HG03175 (cell line): Measurements from ENCODE around the gene BCAR3.
"Not testable (repeated sequence)": the region's sequence is repeated elsewhere in the genome, so short reads cannot be mapped to it uniquely, and the experiment has no call there.

Experiments used
- ATAC-seq: cut with Tn5 transposase; IDR thresholded peaks from one replicate; pipeline ENCODE4 v1.9.1; 2021; ENCODE audit warnings: mild to moderate bottlenecking, moderate library complexity; ENCODE audit not compliant: unreplicated experiment

BCAR3 gene

DNA sequence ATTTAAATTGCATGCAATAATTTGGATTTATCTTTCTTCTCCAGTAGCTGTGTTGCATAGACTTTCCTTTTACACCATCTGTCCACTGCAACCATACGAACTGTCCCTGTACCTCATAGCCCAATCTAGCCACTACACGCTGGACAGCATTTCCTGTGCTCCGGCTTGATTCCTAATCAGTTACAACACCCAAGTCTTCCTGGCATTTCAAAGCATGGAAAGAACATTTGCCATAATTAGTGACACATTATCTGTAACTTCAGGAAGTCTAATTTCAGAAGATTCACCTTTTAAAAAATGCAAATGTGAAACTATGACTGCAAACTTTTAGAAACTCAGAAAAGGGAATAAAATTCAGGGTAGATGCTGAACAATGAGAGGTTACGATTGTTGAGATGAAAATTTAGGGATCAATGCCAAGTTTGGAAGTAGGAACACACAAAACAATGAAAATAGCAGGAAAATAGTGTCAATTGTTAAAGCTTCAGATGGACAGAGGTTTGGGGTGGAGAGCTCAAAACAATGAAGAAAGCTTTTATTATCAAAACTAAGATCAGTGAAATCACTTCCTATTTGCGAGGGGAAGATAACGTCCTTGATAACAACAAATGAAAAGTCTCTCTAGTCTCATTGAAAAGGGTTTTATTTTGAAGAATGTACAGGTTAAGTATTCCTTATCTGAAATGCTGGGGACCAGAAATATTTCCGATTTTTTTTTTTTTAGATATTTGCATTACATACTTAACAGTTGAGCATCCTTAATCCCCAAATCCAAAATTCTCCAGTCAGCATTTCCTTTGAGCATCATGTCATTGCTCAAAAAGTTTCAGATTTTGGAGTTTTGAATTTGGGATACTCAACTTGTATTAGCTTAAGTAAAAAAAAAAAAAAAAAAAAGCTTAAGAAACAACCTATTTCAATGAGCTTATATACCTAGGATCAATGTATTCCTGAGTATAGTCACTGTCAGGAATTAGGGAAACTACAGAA, 126.5 kb downstream of the BCAR3 start:
- ATAC-seq: no peak

DNA sequence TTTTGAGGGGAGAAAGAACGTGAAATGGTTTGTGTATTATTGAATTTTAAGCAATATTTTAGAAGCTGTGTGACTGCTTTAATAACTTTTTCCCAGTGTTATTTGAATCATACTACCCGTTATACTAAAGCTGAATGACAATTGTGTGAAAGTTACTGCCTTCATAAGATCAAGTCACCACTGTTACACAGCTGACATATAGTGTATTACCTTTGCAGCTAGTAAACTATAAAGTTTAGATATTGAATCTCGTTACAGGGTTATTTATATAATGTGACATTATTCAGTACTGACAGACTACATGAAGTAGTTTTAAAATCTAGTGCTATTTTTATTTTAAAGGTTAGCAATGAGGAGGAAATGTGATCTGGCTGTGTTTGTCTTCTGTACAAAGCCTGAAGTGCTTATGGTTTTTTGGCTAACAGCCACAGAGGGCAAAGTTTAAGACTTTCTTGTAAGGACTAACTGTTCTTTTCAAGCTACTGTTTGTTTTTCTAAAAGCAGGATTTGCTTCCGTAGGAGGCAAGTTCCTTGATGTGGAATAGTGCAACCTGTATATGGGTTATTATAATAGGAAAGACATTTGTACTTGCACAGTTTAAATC, 127.6 kb downstream of the BCAR3 start:
- ATAC-seq: not testable (repeated sequence)

DNA sequence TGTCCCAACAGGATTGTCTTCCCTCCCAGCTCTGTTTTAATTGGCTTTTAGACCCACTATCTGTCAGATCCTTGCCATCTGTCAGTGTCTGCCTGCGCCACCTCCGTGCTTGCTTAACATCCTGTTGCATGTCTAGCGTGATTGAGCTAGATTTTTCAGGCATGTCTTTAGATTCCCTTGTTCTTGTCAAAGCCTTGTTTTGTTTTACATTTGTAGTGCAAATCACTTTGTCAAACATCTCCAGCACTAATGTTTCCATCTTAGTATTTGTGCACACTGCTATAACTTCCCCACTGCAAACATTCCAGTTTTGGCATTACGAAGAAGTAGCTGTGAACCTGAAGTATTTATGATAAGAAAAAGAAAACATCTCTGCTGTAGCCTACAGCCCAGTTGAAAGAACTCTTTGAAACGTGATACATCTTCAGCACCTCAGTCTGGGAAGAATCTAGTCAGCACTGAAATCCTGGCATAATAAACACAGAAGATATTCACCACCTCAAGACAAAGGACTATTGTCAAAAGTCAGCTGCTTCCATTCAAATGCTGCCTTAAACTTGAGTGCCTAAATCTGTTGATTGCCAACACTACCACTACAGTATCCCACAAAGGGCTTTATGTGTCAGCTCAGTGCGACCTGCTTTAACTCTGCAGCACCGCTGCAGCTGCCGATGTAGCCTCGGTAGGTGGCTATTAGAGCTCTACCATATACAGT, 128.7 kb downstream of the BCAR3 start:
- ATAC-seq: no peak

DNA sequence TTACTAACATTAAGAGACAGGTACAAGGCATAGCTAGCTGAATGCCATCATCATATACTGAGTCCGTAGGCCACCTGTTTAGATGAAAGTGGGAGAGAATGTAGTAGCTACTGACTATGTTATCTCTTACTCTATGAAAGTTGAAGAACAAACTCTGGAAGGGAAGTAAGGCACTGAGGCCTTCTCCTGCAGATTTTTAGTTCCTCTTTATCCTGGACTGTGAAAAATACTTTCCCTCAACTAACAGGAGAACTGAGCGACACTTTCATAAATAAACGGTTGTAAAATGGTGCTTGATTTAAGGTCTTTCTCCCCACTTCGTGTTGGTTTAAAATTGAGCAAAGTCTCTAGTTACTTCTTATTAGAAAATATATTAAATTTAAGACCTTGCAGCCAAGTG, 131.8 kb downstream of the BCAR3 start:
- no peak for ATAC-seq

GRCh38 chr1:93549131-93549530, 132.5 kb downstream of the BCAR3 start:
- no peak for ATAC-seq

DNA sequence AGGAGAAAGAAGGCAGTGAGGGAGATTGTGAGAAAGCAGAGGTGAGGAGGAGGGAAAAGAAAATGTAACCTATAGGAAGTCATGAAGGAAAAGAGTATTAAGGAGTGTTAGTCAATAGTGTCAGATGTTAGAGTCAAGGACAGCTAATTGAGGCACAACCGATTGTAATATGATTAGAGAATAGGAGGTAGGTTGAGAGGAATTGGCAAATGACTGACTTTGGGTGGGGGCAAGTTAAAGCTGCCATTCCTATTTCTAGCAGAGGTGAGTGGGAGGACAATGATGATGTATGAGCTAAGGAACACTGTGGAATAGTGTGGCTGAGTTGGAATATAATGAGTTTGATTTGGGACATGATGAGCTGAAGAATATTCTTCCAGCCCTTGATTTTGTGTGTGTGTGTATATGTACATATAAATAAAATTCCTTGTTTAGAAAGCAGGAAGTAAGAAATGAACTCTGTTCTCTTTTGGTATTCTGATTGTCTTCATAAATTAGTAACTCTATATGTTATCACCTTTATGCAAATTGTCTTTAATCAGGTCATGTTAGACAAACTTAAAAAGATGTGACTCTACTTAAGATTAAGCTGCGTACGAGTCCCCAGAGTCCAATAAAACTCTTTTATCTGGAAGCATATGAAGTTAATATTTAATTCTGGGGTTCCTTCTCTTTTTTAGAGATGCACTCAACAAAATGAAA, 135.3 kb downstream of the BCAR3 start:
- no peak for ATAC-seq

GRCh38 chr1:93542398-93542797, 139.2 kb downstream of the BCAR3 start:
- no peak for ATAC-seq

- ATAC-seq: no peak
These were observed 140.6 kb downstream of the BCAR3 start for GRCh38 chr1:93541045-93541444.

- no peak for ATAC-seq
These were observed 143.7 kb downstream of the BCAR3 start for GRCh38 chr1:93537924-93538323.

GRCh38 chr1:93537396-93537795, 144.2 kb downstream of the BCAR3 start:
- ATAC-seq: no peak

DNA sequence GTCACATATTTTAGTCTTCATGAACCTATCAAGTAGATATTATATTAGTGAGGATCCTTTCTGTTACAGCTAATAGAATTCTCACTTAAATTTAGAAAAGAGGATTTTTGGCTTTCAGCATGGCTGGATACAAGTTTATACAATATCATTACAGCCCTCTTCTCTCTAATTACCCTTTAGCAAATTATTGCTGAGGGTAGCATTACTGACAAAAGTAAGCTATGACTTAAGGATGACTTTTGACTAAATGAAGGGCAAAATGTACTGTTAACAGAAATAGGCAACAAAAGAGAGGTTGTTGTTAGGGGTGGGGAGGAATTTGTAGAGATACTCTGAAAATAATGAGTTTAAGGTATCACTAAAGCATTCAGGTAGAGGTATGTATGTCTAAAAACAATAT, 148.0 kb downstream of the BCAR3 start:
- no peak for ATAC-seq

DNA sequence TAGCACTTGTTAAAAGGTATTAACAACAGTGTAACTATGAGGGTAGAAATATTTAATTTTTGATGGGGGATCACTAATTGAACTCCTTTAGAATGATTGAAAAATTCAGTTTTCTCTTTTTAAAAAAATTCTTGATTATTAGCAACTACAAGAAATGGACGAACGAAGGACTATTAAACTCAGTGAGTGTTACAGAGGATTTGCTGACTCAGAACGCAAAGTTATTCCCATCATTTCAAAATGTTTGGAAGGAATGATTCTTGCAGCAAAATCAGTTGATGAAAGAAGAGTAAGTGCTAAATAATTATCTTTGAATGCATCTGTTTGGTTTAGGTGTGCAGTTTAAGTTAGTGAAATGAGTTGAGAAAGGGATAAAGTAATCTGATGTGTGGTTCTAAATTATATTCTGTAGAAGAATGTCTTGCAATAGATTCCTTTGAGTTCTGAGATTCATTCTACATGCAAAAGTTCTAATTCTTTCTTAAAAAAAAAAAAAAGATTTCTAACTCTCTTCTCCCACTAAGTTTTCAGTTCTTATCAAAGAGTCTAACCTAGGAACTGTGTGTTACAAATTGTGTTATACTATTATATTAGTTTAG, 148.8 kb downstream of the BCAR3 start:
- no peak for ATAC-seq

DNA sequence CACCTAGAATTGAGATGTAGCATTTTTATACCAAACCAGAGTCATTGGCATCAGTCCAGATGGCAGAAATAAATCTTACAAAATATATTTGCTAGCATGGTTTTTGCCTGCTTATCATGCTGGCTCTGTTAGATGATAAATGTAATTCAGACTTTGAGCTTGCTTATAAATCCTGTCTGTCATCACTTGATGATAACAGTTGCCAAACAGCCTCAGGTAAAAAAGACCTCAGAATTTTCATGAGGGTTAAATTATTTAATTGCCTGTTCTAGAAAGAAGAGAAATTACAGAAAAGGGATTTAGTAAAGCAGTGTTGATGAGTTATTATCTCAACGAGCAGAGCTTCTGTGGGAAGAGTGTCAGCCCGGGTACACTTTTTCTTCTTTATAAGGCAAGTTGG, 150.4 kb downstream of the BCAR3 start:
- ATAC-seq: no peak

DNA sequence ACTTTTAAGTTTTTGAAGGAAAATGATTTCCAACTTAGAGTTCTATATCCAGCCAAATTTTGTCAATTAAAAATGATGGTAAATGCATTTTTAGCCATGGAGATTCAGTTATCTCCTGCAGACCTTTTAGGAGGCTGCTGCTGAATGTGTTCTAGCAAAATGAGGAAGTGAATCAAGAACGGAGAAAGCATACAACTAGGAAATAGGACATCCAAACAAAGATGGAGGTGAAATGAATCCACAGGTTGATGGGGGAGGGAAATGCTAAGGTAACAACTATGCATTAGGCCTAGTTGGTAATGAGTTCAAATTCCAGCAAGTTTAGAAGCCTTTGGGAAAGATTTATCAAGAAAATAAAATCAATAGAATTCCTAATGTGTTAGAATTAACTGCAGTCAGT, 153.2 kb downstream of the BCAR3 start:
- ATAC-seq: no peak

- no peak for ATAC-seq
These were observed 155.2 kb downstream of the BCAR3 start for GRCh38 chr1:93526431-93526830.

- no peak for ATAC-seq
These were observed 156.2 kb downstream of the BCAR3 start for GRCh38 chr1:93525431-93525830.

- ATAC-seq: no peak
These were observed 158.9 kb downstream of the BCAR3 start for GRCh38 chr1:93522721-93523120.

DNA sequence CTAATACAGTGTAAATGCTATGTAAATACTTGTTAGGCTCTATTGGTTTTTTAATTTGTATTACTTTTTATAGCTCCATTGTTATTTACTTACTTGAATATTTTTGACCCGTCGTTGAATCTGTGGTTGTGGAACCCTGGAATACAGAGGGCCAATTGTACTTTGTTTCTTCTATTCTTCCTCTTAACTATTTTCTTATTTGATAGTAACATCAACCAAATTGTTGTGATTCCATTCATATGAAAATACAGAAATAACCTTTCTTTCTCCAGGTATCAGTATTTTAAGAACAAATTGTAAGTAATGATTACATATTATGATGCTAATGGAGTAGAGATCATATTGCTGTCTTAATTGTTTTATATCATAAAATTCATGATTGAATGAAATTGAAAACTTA, 160.0 kb downstream of the BCAR3 start:
- ATAC-seq: no peak

GRCh38 chr1:93519199-93519829, 162.3 kb downstream of the BCAR3 start:
- ATAC-seq: no peak

GRCh38 chr1:93518516-93518915, 163.1 kb downstream of the BCAR3 start:
- no peak for ATAC-seq
